ENCODE measurements around the gene STYK1.
A peak's percentile ranks its signal among the peaks of the same experiment; 100 is the strongest.
"Not testable (repeated sequence)": the region's sequence is repeated elsewhere in the genome, so short reads cannot be mapped to it uniquely, and the experiment has no call there.

The STYK1 gene

GRCh38 chr12:10620078-10620779 is 53.6 kb downstream of the STYK1 start:
- DNase-seq (ENCODE audit: low read depth): no peak

- DNase-seq (ENCODE audit: low read depth): no peak
Measured at GRCh38 chr12:10618338-10618987, 55.4 kb downstream of the STYK1 start.

DNA sequence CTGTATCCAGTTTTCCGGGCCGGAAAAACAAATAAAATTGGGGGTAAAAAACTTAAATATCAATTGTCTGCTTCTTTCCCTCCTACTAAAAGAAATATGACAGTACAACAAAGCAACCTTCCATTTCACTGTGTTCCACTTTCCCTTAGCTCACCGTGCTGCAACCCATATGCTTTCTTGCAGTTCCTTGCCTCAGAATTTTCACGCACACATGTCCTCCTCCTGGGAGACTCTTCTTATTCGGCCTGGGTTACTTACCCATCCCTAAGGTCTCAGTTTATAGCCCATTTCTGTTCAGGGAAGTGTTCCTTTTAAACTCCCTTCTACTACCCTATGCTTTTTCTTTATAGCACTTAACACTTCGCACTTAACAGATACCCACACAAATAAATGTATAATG is 56.0 kb downstream of the STYK1 start:
- no peak for DNase-seq (ENCODE audit: low read depth)

DNA sequence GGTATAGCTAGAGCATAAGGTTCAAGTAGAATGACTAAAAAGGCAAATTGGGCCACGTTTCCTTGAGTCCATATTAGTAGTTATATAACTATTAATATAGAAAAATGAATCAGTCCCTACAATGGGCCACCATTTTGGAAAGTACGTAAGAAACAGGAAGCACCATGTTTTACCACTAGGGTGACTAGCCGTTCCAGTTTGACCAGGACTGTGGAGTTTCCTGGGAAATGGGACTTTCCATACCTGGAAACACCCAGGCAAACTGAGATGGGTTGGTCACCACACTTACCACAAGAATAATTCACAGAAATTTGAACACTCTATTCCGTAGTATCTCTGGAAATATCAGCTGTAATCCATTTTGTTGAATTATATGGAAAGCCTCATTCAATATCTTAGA is 58.3 kb downstream of the STYK1 start:
- no peak for DNase-seq (ENCODE audit: low read depth)

DNA sequence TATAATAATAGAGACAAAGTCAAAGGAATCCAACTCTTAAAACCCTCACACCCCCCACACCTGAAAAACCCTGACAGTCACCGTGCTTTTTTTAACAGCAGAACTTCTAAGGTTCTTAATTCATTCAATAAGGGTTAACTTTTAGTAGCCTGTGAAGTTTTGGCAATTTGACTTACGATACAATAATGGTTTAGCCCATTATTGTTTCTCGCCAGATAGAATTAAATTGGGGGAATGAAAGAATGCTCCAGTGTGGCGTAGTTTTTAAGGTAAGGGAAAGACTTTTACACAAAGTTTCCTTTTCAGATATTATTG is 59.8 kb downstream of the STYK1 start:
- no peak for DNase-seq (ENCODE audit: low read depth)

- peak; percentile 100 for DNase-seq (ENCODE audit: low read depth)
Measured at GRCh38 chr12:10613349-10614055, 60.4 kb downstream of the STYK1 start, which contains the start of gene MAGOHB. Gene MAGOHB (minus strand): TSS chr12:10613609. CDS start chr12:10613532, 77 bp downstream.

- no peak for DNase-seq (ENCODE audit: low read depth)
Measured at GRCh38 chr12:10612984-10613348, 60.9 kb downstream of the STYK1 start.

DNA sequence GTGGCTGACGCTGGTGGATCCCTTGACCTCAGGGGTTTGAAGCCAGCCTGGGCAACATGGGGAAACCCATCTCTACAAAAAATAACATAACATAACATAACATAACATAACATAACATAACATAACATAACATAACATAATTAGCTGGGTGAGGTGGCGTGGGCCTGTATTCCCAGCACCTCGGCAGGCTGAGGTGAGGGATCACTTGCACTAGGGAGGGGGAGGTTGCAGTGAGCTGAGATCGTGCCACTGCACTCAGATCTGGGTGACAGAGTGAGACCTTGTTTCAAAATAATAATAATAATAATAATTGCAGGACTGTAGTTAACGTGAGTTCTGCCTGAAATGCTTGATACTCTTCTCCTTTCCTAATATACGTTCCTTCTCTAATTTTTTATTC is 61.7 kb downstream of the STYK1 start:
- no peak for DNase-seq (ENCODE audit: low read depth)

DNA sequence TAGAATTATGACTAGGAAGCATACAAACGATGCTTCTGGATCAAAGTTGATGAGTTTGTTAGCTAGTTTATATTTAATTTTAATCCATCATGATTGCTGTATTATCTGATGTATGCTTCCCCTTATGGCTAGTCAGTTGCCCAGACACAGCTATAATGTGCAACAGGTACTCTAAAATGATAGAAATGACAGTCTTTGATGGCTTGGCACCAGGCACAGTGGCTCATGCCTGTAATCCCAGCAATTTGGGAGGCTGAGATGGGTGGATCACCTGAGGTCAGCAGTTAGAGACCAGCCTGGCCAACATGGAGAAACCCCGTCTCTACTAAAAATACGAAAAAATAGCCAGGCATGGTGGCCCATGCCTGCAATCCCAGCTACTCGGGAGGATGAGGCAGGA is 62.6 kb downstream of the STYK1 start:
- DNase-seq (ENCODE audit: low read depth): not testable (repeated sequence)

- DNase-seq (ENCODE audit: low read depth): no peak
Measured at GRCh38 chr12:10610188-10610587, 63.7 kb downstream of the STYK1 start.

DNA sequence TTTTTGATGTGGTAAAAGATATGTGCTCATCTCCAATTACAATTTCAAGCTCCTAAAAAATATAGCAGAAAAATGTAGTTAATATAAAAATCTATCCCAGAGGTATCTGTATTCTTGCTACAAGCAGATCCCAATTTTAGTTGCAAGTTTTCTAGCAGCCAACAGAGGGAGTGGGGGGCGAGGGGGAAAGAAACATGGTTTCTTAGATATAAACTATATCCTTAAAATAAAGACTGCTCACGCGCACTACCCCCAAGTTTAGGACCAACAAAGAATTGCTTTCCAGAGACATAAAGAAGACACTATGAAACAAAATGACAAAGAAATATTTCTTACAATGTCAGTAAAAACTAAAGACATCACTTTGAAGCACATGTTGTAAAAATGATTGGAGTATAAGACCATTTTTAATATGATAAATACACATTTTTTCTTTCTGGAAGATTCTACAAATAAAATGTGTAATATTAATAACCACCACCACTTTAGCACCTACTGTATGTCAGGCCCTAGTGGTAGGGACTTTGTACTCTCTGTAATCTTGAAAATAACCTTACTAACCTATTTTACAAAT is 65.9 kb downstream of the STYK1 start:
- DNase-seq (ENCODE audit: low read depth): no peak

DNA sequence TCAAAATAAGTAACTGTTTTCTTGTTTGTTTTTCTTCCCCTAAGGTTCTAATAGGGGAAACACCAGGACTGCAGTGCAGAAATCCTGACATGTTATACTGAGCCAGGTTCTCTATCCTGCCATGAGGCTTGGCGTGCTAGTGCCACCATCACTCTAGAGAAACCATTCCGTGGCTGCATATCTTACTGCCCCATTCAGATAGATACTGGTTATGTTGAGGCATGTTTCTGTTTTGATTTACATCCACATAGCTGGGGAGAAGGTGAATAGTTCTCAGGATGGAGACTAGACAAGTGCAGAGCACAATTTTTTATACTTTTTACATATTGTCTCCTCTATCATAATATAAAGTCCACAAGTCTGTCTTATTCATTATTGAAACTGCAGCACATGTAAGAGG is 72.0 kb downstream of the STYK1 start:
- no peak for DNase-seq (ENCODE audit: low read depth)

DNA sequence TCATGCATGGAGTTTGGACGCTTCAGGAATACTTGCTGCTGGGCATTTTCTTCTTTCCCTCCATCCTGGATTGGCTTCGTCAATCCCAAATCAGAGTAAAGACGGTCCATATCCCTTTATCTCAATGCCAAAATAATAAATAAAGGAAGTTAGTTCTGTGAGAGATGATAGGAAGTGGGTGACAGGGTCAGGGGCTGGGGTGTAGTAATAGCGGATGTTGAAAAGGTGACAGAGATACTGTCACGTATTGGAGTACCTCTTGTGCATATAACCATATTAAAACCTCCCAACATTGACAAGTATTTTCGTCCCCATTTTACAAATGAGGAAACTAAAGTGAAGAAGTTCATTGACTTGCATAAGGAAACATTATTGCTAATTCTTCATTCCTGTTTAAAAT is 72.9 kb downstream of the STYK1 start:
- no peak for DNase-seq (ENCODE audit: low read depth)

GRCh38 chr12:10595881-10596280 is 78.0 kb downstream of the STYK1 start:
- no peak for DNase-seq (ENCODE audit: low read depth)

DNA sequence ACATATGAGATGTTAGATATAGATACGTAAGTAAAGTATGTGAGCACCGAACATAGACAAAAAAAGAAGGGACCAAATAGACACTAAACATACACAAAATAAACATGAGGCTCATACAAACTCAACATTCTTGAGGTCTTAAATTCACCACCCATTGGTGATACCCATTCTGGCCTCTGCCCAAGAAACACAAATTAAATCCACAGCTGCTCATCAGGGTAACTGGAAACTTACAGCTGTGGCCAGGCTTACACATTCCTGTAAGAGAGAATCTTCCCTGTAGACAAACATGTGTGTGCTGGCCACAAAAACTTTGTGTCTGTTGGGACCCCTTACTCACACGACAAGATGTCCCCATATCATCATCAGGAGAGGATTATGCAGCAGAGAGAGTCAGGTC is 82.9 kb downstream of the STYK1 start:
- DNase-seq (ENCODE audit: low read depth): no peak

- DNase-seq (ENCODE audit: low read depth): no peak
Measured at GRCh38 chr12:10584415-10584814, 89.4 kb downstream of the STYK1 start.

- DNase-seq (ENCODE audit: low read depth): no peak
Measured at GRCh38 chr12:10582704-10583103, 91.1 kb downstream of the STYK1 start.

GRCh38 chr12:10582133-10582532 is 91.7 kb downstream of the STYK1 start:
- DNase-seq (ENCODE audit: low read depth): not testable (repeated sequence)

- no peak for DNase-seq (ENCODE audit: low read depth)
Measured at GRCh38 chr12:10574307-10574706, 99.5 kb downstream of the STYK1 start.

DNA sequence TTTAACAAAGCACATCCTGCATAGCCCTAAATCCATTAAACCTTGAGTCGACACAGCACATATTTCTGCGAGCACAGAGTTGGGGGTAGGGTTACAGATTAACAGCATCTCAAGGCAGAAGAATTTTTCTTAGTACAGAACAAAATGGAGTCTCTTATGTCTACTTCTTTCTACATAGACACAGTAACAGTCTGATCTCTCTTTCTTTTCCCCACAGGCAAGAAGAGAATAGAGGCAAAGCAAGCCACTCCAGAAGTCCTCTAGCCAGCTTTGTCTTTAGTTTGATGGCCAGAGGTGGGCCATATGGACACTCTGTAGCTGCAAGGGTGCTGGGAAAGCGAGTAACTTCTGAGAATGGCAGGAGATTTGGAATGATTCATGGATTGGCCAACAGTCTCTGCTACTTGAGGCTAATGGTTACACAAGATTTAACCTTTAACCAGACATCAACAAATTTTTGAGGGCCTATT is 101.8 kb downstream of the STYK1 start:
- DNase-seq (ENCODE audit: low read depth): not testable (repeated sequence)

GRCh38 chr12:10571141-10571540 is 102.7 kb downstream of the STYK1 start:
- DNase-seq (ENCODE audit: low read depth): no peak

All from activated T-cell treated with anti-CD3 and anti-CD28 coated beads for 1 hour (primary cell).